Measurements from ENCODE around the gene ANGPTL2. TPM values are rescaled to one million over a fixed set of nuclear protein-coding genes. Genes with fewer than 3 reads are reported as not detected.
A peak's percentile ranks its signal among the peaks of the same experiment; 100 is the strongest.

The ANGPTL2 gene
- total and polyA plus RNA-seq, 12 donors, result 3.0 to 32.6 (median 11.4) TPM

- H3K9me3 ChIP-seq (replicated peaks in 1 of 3), result no peaks in the 10 kb centered on the region
- DNase-seq, result no peak
- H3K4me1 ChIP-seq (replicated peaks in 1 of 2), result peaks cover 0 to 19% of the 10 kb centered on the region in 2 donors
- no peaks in the 10 kb centered on the region for H3K27me3 ChIP-seq
- H3K27ac ChIP-seq, result peak overlapping the region in 1 of 5 donors; percentile 26
- 77 to 90% (median 79%) methylated on average over 3 to 5 of the region's 5 CpGs for WGBS, 4 donors
- intact Hi-C loops (cut with DNase I), result loop anchor here in 1 of 2 donors (10.0 kb wide), 1 partner anchor 66 kb away; no protein-coding TSS in a partner anchor
- no peak overlapping the region for H3K4me3 ChIP-seq
- H3K36me3 ChIP-seq (replicated peaks in 1 of 2), result no peaks in the 10 kb centered on the region
- TF ChIP-seq CTCF (IDR thresholded peaks at IDR 0.05), result no peak
- no peak for TF ChIP-seq POLR2A (IDR thresholded peaks at IDR 0.05)
These were observed 6.8 kb upstream of the ANGPTL2 start for GRCh38 chr9:127129073-127129717.

GRCh38 chr9:127128341-127129072 lies 6.1 kb upstream of the ANGPTL2 start:
- peaks cover 0 to 19% of the 10 kb centered on the region in 2 donors for H3K4me1 ChIP-seq (replicated peaks in 1 of 2)
- intact Hi-C loops (cut with DNase I), result loop anchor here in 1 of 2 donors (10.0 kb wide), 1 partner anchor 66 kb away; no protein-coding TSS in a partner anchor
- H3K27me3 ChIP-seq, result no peaks in the 10 kb centered on the region
- peak overlapping the region in 1 of 5 donors; percentile 26 for H3K27ac ChIP-seq
- TF ChIP-seq POLR2A (IDR thresholded peaks at IDR 0.05) (no peak), CTCF (IDR thresholded peaks at IDR 0.05) (no peak)
- H3K36me3 ChIP-seq (replicated peaks in 1 of 2), result no peaks in the 10 kb centered on the region
- 72 to 82% (median 75%) methylated on average over 7 to 9 of the region's 9 CpGs for WGBS, 4 donors
- H3K9me3 ChIP-seq (replicated peaks in 1 of 3), result no peaks in the 10 kb centered on the region
- no peak overlapping the region for H3K4me3 ChIP-seq
- peak in 6 of 7 donors; percentile 32 to 69 (median 64) for DNase-seq

- no peaks in the 10 kb centered on the region for H3K36me3 ChIP-seq (replicated peaks in 1 of 2)
- no peaks in the 10 kb centered on the region for H3K27me3 ChIP-seq
- no peaks in the 10 kb centered on the region for H3K9me3 ChIP-seq (replicated peaks in 1 of 3)
- TF ChIP-seq CTCF (IDR thresholded peaks at IDR 0.05), result no peak
- no peak for TF ChIP-seq POLR2A (IDR thresholded peaks at IDR 0.05)
- no peak overlapping the region for H3K4me3 ChIP-seq
- no peak for DNase-seq
- WGBS, 4 donors, result 68 to 89% (median 79%) methylated on average over 1 of the region's 1 CpG
- intact Hi-C loops (cut with DNase I), result loop anchor here in 1 of 2 donors (10.0 kb wide), 1 partner anchor 68 kb away; no protein-coding TSS in a partner anchor
- H3K27ac ChIP-seq, result peak overlapping the region in 1 of 5 donors; percentile 13
- peaks cover 14 to 31% of the 10 kb centered on the region in 2 donors for H3K4me1 ChIP-seq (replicated peaks in 1 of 2)
These were observed 4.5 kb upstream of the ANGPTL2 start for GRCh38 chr9:127126971-127127370.

- intact Hi-C loops (cut with DNase I), result loop anchor here in 1 of 2 donors (10.0 kb wide), 1 partner anchor 70 kb away; no protein-coding TSS in a partner anchor
- 92 to 100% (median 98%) methylated on average over 2 of the region's 2 CpGs for WGBS, 4 donors
- Histone ChIP-seq H3K4me3 (no peak overlapping the region), H3K36me3 (replicated peaks in 1 of 2) (no peaks in the 10 kb centered on the region), H3K27me3 (no peaks in the 10 kb centered on the region), H3K4me1 (replicated peaks in 1 of 2) (peaks cover 19 to 43% of the 10 kb centered on the region in 2 donors), H3K9me3 (replicated peaks in 1 of 3) (no peaks in the 10 kb centered on the region), H3K27ac (no peak overlapping the region)
- no peak for DNase-seq
- TF ChIP-seq POLR2A (IDR thresholded peaks at IDR 0.05) (no peak), CTCF (IDR thresholded peaks at IDR 0.05) (no peak)
These were observed 2.4 kb upstream of the ANGPTL2 start for GRCh38 chr9:127124792-127125191.
